RWPE2 (cell line): Measurements from ENCODE around the gene FRY.

ENCODE experiments used
- ATAC-seq: fragments of 200-7000 bp; cut with Tn5 transposase; 3 replicates; pipeline ENCODE4 v1.9.1; 2021; ENCODE audit warnings: low read depth
- DNase-seq: peaks from one replicate; pipeline ENCODE4 v3.0.0-alpha.2; 2020; ENCODE audit warnings: low spot score
- H3K27ac ChIP-seq: fragments of 450-650 bp; 2 replicates; pipeline ENCODE4 v1.5.1; 2017; ENCODE audit warnings: mild to moderate bottlenecking; ENCODE audit not compliant: poor library complexity, severe bottlenecking
- H3K27me3 ChIP-seq: fragments of 250-450 bp; sonication (Bioruptor Pico); 2 replicates; pipeline ENCODE4 v1.5.1; 2021; ENCODE audit warnings: mild to moderate bottlenecking, moderate library complexity; ENCODE audit not compliant: insufficient read depth, poor library complexity, severe bottlenecking
- H3K36me3 ChIP-seq: fragments of 250-450 bp; sonication (Bioruptor Pico); 2 replicates; pipeline ENCODE4 v1.5.1; 2020; ENCODE audit warnings: low read depth, mild to moderate bottlenecking, moderate library complexity
- H3K4me1 ChIP-seq: fragments of 250-450 bp; sonication (Bioruptor Pico); 2 replicates; pipeline ENCODE4 v1.5.1; 2021; ENCODE audit warnings: mild to moderate bottlenecking, moderate library complexity; ENCODE audit not compliant: insufficient read depth, poor library complexity, severe bottlenecking
- H3K4me3 ChIP-seq: fragments of 250-450 bp; sonication (Bioruptor Pico); 2 replicates; pipeline ENCODE4 v1.5.1; 2021; ENCODE audit warnings: mild to moderate bottlenecking, moderate library complexity; ENCODE audit not compliant: severe bottlenecking
- H3K9me3 ChIP-seq: fragments of 250-450 bp; sonication (Bioruptor Pico); 2 replicates; pipeline ENCODE4 v1.5.1; 2021; ENCODE audit warnings: mild to moderate bottlenecking, moderate library complexity; ENCODE audit not compliant: severe bottlenecking
- TF ChIP-seq, protein P1 (sequence below): fragments of 450-650 bp; IDR thresholded peaks from one replicate; pipeline ENCODE4 v1.5.1; 2017; ENCODE audit warnings: mild to moderate bottlenecking, moderate library complexity; ENCODE audit not compliant: poor library complexity, severe bottlenecking

The FRY gene

GRCh38 chr13:32259116-32259515 lies 227.5 kb downstream of the FRY start:
- ATAC-seq: no peak
- TF ChIP-seq, protein P1, sequence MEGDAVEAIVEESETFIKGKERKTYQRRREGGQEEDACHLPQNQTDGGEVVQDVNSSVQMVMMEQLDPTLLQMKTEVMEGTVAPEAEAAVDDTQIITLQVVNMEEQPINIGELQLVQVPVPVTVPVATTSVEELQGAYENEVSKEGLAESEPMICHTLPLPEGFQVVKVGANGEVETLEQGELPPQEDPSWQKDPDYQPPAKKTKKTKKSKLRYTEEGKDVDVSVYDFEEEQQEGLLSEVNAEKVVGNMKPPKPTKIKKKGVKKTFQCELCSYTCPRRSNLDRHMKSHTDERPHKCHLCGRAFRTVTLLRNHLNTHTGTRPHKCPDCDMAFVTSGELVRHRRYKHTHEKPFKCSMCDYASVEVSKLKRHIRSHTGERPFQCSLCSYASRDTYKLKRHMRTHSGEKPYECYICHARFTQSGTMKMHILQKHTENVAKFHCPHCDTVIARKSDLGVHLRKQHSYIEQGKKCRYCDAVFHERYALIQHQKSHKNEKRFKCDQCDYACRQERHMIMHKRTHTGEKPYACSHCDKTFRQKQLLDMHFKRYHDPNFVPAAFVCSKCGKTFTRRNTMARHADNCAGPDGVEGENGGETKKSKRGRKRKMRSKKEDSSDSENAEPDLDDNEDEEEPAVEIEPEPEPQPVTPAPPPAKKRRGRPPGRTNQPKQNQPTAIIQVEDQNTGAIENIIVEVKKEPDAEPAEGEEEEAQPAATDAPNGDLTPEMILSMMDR: no peak
- H3K9me3 ChIP-seq: no peaks in the 10 kb centered on the region
- H3K27me3 ChIP-seq: no peaks in the 10 kb centered on the region
- no peak overlapping the region for H3K4me3 ChIP-seq
- H3K4me1 ChIP-seq: peaks cover 9% of the 10 kb centered on the region
- no peaks in the 10 kb centered on the region for H3K36me3 ChIP-seq
- no peak for DNase-seq
- no peak overlapping the region for H3K27ac ChIP-seq

DNA sequence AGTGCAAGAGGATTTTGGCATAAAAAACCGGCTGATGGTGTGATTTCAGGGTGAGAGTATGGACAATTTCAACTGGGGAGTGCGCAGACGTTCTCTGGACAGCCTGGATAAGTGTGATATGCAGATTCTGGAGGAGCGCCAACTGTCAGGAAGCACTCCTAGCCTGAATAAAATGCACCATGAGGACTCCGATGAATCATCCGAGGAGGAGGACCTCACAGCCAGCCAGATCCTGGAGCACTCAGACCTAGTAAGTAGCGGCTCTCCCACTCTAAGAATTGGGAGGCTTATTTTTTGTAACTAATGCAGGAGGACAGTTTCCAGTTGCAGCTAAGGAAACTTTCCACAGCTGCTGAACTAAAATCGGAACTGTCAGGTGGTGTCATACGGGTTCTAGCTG lies 230.0 kb downstream of the FRY start:
- ATAC-seq (peak; percentile 40; the same call in 2 of the 3 replicates), DNase-seq (no peak)
- Histone ChIP-seq H3K27me3 (no peaks in the 10 kb centered on the region), H3K4me3 (no peak overlapping the region), H3K27ac (no peak overlapping the region), H3K36me3 (no peaks in the 10 kb centered on the region), H3K9me3 (no peaks in the 10 kb centered on the region), H3K4me1 (no peaks in the 10 kb centered on the region)
- TF ChIP-seq, protein P1: no peak

GRCh38 chr13:32262165-32262564 lies 230.6 kb downstream of the FRY start:
- Histone ChIP-seq H3K27ac (no peak overlapping the region), H3K4me3 (no peak overlapping the region), H3K4me1 (no peaks in the 10 kb centered on the region), H3K27me3 (no peaks in the 10 kb centered on the region), H3K9me3 (no peaks in the 10 kb centered on the region), H3K36me3 (no peaks in the 10 kb centered on the region)
- ATAC-seq (no peak), DNase-seq (no peak)
- TF ChIP-seq, protein P1: no peak

DNA sequence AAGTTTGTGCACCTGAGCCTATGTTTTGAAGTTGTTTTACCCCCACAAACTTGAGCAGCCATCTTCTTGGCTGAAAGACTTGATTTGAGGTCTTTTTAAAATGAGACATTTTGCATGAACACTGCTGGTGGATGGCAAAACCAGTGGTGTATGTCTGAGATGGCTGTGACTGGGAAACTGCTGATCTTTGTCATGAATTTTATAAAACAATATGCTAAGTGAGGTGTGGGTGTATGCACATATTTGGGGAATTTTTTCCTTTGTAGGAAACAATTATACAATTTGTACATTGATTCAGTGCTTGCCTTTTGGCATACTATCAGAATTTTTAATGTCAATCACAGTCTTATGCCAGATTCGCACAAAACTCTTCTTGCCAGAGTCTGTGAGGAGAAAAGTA lies 231.0 kb downstream of the FRY start:
- no peaks in the 10 kb centered on the region for H3K36me3 ChIP-seq
- no peak for ATAC-seq
- DNase-seq: no peak
- H3K4me3 ChIP-seq: no peak overlapping the region
- no peaks in the 10 kb centered on the region for H3K27me3 ChIP-seq
- no peaks in the 10 kb centered on the region for H3K4me1 ChIP-seq
- no peaks in the 10 kb centered on the region for H3K9me3 ChIP-seq
- TF ChIP-seq, protein P1: no peak
- no peak overlapping the region for H3K27ac ChIP-seq

GRCh38 chr13:32264407-32264806 lies 232.8 kb downstream of the FRY start:
- Histone ChIP-seq H3K36me3 (no peaks in the 10 kb centered on the region), H3K27ac (no peak overlapping the region), H3K27me3 (no peaks in the 10 kb centered on the region), H3K4me1 (no peaks in the 10 kb centered on the region), H3K4me3 (no peak overlapping the region), H3K9me3 (no peaks in the 10 kb centered on the region)
- ATAC-seq (peak; percentile 12; the same call in 1 of the 3 replicates), DNase-seq (no peak)
- TF ChIP-seq, protein P1: no peak
